GM18870 (cell line): ENCODE data around the gene ZNF91.
"Not testable (repeated sequence)": the region's sequence is repeated elsewhere in the genome, so short reads cannot be mapped to it uniquely, and the experiment has no call there.

Experiments
- ATAC-seq: cut with Tn5 transposase; IDR thresholded peaks from one replicate; pipeline ENCODE4 v1.9.1; 2021; ENCODE audit warnings: moderate library complexity; ENCODE audit not compliant: unreplicated experiment

ZNF91 gene

GRCh38 chr19:23321403-23321802, 73.9 kb downstream of the ZNF91 start:
- ATAC-seq, result not testable (repeated sequence)

- ATAC-seq, result not testable (repeated sequence)
Observed at GRCh38 chr19:23319571-23319970, 75.7 kb downstream of the ZNF91 start.

GRCh38 chr19:23318941-23319340, 76.3 kb downstream of the ZNF91 start:
- not testable (repeated sequence) for ATAC-seq

GRCh38 chr19:23318143-23318542, 77.1 kb downstream of the ZNF91 start:
- no peak for ATAC-seq

GRCh38 chr19:23315286-23315685, 80.0 kb downstream of the ZNF91 start:
- no peak for ATAC-seq

GRCh38 chr19:23314505-23315251, 80.6 kb downstream of the ZNF91 start:
- ATAC-seq, result no peak

GRCh38 chr19:23313196-23313595, 82.1 kb downstream of the ZNF91 start:
- no peak for ATAC-seq

- ATAC-seq, result no peak
Observed at GRCh38 chr19:23312515-23312914, 82.8 kb downstream of the ZNF91 start.

- ATAC-seq, result no peak
Observed at GRCh38 chr19:23311551-23311950, 83.7 kb downstream of the ZNF91 start.

GRCh38 chr19:23310729-23311211, 84.5 kb downstream of the ZNF91 start:
- ATAC-seq, result no peak

GRCh38 chr19:23309926-23310325, 85.3 kb downstream of the ZNF91 start:
- ATAC-seq, result no peak

- no peak for ATAC-seq
Observed at GRCh38 chr19:23305555-23305954, 89.7 kb downstream of the ZNF91 start.

GRCh38 chr19:23304238-23304637, 91.0 kb downstream of the ZNF91 start:
- ATAC-seq, result no peak

- ATAC-seq, result no peak
Observed at GRCh38 chr19:23294141-23294540, 101.1 kb downstream of the ZNF91 start.

- not testable (repeated sequence) for ATAC-seq
Observed at GRCh38 chr19:23289966-23290365, 105.3 kb downstream of the ZNF91 start.
